Sigmoid colon (tissue), 4 donors: ENCODE data around the gene GABRB2.

Experiments used
- EP300 ChIP-seq, 4 donors: sonication (generic); formaldehyde crosslinking; IDR thresholded peaks; one replicate each; pipeline ENCODE4 v1.6.1; 2017; ENCODE audit warnings: antibody characterized with exemption in 4 of 4
- POLR2AphosphoS5 ChIP-seq, 4 donors: sonication (generic); formaldehyde crosslinking; IDR thresholded peaks; one replicate each; pipeline ENCODE4 v1.6.1; 2017; ENCODE audit warnings: antibody characterized with exemption in 4 of 4
- TF ChIP-seq, protein P1 (sequence below), 4 experiments: fragments of 450-650 bp in 3 of 4; fragments of 200-600 bp in 1 of 4; IDR thresholded peaks; one replicate each; pipeline ENCODE4 v1.5.1; 2016 to 2019; ENCODE audit warnings: antibody characterized with exemption in 4 of 4, mild to moderate bottlenecking in 3 of 4, moderate library complexity in 2 of 4

DNA sequence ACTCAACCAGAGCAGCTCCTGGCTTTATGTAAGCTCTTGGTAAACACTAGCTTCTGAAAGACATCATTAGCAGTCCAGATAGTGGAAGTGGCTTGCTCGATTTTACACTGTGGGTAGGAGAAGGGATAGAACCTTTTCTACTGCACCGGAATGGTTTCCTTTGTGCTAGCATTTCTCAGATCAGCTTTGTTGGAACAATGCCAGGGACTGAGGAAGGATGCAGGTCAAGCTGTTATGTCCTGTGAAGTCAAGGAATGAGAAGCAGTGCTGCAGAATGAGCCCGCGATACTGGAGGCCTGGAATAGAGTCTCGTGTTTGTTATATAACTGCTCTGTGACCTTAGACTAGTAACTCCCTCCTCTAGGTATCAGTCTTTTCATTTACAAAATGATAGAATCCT lies 233.6 kb downstream of the GABRB2 start:
- TF ChIP-seq POLR2AphosphoS5 (IDR thresholded peaks at IDR 0.05) (no peak), EP300 (IDR thresholded peaks at IDR 0.05) (no peak)
- TF ChIP-seq, protein P1, sequence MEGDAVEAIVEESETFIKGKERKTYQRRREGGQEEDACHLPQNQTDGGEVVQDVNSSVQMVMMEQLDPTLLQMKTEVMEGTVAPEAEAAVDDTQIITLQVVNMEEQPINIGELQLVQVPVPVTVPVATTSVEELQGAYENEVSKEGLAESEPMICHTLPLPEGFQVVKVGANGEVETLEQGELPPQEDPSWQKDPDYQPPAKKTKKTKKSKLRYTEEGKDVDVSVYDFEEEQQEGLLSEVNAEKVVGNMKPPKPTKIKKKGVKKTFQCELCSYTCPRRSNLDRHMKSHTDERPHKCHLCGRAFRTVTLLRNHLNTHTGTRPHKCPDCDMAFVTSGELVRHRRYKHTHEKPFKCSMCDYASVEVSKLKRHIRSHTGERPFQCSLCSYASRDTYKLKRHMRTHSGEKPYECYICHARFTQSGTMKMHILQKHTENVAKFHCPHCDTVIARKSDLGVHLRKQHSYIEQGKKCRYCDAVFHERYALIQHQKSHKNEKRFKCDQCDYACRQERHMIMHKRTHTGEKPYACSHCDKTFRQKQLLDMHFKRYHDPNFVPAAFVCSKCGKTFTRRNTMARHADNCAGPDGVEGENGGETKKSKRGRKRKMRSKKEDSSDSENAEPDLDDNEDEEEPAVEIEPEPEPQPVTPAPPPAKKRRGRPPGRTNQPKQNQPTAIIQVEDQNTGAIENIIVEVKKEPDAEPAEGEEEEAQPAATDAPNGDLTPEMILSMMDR (IDR thresholded peaks at IDR 0.05) = no peak
